ENCODE data around the gene WNT3A.

Gene WNT3A

DNA sequence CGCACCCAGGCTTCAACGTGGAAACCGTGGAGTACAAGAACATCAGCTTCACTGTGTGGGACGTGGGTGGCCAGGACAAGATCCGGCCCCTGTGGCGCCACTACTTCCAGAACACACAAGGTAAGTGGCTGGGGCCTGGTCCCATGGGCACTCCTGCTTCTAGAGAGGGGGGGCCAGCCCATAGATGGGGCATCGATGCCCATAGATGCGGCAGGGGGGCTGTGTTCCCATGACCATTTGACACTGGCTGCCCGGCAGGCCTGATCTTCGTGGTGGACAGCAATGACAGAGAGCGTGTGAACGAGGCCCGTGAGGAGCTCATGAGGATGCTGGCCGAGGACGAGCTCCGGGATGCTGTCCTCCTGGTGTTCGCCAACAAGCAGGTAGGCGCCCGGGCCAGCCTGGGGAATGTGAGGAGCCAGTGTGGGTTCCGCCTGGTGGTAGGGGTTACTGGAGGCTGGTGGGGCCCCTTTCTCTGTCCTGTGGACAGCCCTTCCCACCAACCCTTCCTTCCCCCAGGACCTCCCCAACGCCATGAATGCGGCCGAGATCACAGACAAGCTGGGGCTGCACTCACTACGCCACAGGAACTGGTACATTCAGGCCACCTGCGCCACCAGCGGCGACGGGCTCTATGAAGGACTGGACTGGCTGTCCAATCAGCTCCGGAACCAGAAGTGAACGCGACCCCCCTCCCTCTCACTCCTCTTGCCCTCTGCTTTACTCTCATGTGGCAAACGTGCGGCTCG is 90.7 kb downstream of the WNT3A start:
- in situ Hi-C loops (cut with MboI; ENCODE audit: low sequenced_read_pairs): no loop called here

DNA sequence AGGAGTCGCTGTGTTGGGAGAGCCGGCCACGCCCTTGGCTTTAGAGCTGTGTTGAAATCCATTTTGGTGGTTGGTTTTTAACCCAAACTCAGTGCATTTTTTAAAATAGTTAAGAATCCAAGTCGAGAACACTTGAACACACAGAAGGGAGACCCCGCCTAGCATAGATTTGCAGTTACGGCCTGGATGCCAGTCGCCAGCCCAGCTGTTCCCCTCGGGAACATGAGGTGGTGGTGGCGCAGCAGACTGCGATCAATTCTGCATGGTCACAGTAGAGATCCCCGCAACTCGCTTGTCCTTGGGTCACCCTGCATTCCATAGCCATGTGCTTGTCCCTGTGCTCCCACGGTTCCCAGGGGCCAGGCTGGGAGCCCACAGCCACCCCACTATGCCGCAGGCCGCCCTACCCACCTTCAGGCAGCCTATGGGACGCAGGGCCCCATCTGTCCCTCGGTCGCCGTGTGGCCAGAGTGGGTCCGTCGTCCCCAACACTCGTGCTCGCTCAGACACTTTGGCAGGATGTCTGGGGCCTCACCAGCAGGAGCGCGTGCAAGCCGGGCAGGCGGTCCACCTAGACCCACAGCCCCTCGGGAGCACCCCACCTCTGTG is 91.6 kb downstream of the WNT3A start:
- in situ Hi-C loops (cut with MboI; ENCODE audit: low sequenced_read_pairs): no loop called here

GRCh38 chr1:228099331-228099732 is 92.5 kb downstream of the WNT3A start:
- in situ Hi-C loops (cut with MboI; ENCODE audit: low sequenced_read_pairs): no loop called here

DNA sequence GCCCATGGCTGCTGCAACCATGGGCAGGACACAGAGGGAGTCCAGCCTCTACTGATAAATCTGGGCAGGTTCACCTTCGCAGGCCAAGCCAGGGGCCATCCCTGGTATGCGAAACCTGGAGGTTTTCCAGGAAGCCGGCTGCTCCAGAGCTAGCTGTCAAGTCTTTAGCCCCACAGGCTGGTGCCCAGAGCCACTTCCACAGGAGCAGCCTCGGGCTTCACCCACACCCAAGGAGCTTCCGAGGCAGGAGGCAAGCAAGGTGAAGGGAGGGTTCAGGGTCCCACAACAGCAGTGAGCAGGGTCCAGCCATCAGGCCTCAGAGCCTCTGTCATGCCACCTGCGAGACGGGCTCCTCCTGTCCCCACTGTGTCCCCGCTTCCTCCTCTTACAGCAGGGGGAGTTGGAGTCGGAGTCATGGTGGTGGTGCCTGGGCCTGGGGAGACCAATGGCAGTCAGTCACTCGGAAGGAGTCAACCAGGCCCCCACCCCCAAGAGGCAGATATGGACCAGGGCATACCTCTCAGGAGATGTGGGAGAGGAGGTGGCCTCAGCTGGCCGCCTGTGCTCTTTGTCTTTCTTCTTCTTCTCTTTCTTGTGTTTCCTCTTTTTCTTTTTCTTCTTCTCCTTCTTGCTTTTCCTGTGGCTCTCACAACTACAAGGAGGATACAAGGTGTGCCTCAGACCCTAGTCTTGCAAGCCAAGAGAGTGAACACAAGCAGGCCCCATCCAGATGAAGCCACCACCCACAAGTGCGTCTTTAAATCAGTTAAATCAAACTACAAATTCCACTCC is 94.2 kb downstream of the WNT3A start:
- in situ Hi-C loops (cut with MboI; ENCODE audit: low sequenced_read_pairs): no loop called here

GRCh38 chr1:228101614-228101993 is 94.8 kb downstream of the WNT3A start:
- in situ Hi-C loops (cut with MboI; ENCODE audit: low sequenced_read_pairs): no loop called here

DNA sequence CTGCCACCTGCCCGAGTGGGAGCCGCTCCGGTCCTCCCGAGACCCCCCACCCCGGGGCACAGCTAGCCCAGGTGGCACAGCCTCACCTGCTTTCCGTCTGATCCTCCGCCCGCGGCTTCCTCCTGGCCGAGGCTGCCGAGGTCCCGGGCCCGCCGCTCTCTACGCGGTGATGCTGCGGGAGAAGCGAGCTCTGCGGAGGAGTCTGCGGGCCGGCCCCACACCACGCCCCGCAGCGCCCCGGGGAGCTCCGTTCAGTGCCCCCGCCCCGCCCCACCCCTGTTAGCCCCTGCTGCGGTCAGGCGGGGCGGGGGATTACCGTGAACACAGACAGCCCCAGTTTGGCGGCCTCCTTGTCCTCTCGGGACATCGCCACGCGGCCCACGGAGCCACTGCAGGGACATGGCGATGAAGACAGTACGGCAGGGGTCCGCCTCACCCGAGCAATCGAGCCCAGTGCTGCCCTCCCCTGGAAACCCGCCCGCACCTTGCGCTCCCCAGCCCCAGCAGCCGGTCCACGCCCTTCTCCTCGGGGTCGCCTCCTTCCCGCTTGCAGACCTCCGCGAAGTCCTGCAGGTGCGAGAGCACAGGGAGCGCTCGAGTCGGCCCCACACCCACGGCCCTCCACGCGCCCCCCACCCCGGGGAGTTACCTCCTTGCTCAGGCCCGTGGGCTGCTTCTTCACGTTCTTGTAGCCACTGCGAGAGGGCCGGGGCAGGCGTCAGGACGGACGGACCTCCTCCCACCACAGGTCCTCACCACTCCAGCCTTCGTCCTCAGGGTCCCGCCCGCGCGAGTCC is 95.4 kb downstream of the WNT3A start:
- in situ Hi-C loops (cut with MboI; ENCODE audit: low sequenced_read_pairs): no loop called here

- in situ Hi-C loops (cut with MboI; ENCODE audit: low sequenced_read_pairs): no loop called here
These were observed 96.2 kb downstream of the WNT3A start, which contains the start of gene C1orf35 for GRCh38 chr1:228102791-228103620. C1orf35 (minus strand) TSS chr1:228103325; CDS start chr1:228103227, 98 bp downstream.

DNA sequence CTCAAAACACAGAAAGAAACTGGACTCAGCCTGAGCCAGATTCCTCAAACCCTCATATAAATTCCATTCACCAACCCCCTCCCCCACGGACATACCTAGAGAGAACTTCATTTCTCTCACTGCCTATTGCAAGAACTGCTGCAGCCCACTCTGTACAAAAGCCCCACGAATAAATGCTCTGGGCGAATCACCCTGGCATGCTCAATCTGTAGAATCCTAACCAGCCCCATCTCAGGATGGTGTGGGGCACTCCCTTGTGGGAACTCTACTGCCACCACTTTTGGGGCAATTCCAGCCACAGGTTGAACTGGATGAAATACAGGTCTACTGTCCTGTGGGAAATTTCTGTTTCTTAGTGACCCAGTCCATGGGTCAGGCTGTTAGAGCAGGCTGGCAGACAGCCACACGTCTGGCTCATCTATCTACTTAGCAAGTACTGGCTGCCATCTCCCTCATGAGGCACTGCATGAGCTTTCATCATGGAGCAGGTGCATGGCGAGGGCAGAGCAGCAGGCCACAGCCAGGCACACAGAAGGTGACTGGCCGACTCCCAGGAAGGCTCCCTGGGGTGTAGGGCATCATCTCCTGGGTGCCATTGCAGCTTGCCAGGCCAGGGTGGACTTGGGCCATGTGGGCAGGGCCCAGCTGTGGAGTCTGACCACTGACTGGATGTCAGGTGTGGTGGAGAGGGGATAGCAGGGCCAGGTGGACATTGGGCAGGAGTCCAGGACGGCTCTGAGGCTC is 97.9 kb downstream of the WNT3A start:
- in situ Hi-C loops (cut with MboI; ENCODE audit: low sequenced_read_pairs): no loop called here

DNA sequence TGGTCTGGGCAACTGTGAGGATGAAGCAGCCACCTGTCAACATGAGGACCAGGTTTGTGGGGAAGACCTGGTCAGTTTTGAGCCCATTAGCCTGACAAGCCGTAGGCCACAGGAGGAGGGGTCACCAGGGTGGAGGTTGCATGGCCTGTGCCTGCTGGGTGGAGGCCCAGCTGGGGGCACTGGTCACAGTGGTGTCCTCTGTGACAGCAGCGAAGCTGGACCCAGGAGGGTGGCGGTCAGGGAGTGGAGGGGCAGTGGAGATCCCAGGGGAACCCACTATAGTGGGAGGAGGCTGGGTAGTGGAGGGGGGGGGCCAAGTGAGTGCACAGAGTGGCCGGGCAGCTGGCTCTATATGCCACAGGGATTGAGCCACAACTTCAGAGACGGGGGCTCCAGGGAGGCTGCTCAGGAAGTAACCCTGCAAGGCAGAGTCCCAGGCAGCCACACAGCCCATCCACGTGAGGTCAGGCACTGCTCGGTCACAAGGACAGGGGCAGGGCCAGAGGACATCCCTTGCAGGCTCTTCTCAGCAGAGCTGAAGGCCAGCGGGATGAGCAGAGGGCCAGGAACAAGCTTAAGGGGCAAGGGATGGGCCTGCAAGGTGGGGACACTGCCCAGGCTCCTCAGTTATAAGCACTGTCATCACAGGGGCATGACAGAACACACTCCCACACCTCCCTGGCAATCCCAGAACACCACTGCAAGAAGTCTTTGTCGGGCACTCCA is 98.6 kb downstream of the WNT3A start:
- in situ Hi-C loops (cut with MboI; ENCODE audit: low sequenced_read_pairs): no loop called here

- in situ Hi-C loops (cut with MboI; ENCODE audit: low sequenced_read_pairs): no loop called here
These were observed 99.4 kb downstream of the WNT3A start for GRCh38 chr1:228105996-228106799.

- in situ Hi-C loops (cut with MboI; ENCODE audit: low sequenced_read_pairs): no loop called here
These were observed 99.9 kb downstream of the WNT3A start for GRCh38 chr1:228106800-228107054.

GRCh38 chr1:228107636-228108035 is 100.8 kb downstream of the WNT3A start:
- in situ Hi-C loops (cut with MboI; ENCODE audit: low sequenced_read_pairs): no loop called here

- in situ Hi-C loops (cut with MboI; ENCODE audit: low sequenced_read_pairs): no loop called here
These were observed 101.4 kb downstream of the WNT3A start for GRCh38 chr1:228108055-228108690.

DNA sequence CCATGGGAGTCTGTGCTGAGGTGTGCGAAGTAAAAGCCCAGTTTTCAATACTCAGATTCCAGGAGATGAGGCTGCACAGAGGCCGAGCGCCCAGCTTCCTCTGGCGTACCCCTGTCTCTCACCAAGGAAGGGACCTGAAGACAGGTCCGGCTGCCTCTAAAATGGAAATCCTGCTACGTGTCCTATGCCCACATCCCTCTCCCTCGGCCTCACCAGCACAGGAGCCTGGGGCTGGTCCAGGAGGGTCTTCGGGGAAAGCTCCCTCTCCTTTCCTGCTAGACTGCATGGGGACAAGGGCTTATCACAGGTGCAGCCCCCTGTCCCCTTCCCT is 101.9 kb downstream of the WNT3A start:
- in situ Hi-C loops (cut with MboI; ENCODE audit: low sequenced_read_pairs): no loop called here

DNA sequence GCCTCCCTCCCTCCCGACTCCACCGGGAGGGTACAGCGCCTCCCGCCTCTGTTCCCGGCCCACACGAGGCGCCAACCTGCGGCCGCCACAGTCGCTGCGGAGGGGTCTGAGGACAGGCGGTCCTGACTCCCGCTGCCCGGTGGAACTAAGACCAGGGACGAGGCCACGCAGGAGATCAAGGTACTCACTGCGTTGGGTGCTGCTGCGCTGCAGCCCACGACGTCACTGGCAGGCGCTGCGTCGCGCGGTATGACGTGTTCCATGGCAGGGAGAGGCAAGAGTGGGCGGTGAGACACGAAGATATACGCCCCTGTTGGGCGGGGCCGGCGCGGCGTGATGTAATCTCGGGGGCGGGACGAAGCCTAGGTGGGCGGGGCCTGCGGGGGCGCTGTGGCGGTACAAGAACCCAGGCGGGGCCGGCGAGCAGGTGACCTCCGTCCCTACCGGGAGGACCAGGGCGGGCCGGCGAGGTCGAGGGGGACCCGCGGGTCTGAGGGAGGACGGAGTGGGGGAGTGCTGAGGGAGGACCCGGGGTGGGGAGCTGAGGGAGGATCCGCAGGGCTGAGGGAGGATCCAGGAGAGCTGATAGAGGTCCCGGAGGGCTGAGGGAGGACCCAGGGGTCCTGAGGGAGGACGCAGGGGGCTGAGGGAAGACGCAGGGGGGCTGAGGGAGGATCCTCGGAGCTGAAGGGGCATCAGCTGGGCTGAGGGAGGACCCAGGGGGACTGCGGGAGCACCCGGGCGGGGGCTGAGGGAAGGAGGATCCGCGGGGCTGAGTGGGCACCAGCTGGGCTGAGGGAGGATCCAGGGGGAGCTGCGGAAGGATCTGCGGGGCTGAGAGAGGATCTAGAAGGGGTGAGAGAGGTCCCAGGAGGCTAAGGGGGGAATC is 102.5 kb downstream of the WNT3A start, which contains the start of gene MRPL55:
TSS of gene MRPL55 (minus strand) at position 227 of the 889 bp plus-strand sequence. CDS start 1,039 bp downstream, outside the sequence.
- in situ Hi-C loops (cut with MboI; ENCODE audit: low sequenced_read_pairs): no loop called here

DNA sequence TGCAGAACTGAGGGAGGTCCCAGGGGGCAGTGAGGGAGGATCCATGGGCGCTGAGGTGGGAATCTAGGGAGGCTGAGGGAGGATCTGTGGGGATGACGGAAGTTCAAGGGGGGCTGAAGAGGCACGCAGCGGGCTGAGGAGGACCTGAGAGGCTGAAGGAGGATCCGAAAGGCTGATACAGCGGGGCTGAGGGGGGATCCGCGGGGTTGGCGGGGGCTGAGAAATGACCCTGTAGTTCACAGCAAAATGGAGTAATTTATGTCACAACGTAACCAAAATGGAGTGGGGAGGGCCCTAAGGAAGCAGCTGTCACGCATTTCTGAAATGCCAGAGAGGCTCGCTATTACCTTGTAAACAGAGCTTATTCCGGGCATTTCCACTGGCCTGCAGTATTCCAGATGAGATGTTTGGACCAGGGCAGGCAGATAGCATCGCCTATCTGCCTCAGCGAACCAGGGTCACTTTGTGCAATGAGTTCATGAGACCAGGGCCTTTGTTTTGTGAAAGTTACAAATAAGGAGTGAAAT is 103.2 kb downstream of the WNT3A start:
- in situ Hi-C loops (cut with MboI; ENCODE audit: low sequenced_read_pairs): no loop called here

DNA sequence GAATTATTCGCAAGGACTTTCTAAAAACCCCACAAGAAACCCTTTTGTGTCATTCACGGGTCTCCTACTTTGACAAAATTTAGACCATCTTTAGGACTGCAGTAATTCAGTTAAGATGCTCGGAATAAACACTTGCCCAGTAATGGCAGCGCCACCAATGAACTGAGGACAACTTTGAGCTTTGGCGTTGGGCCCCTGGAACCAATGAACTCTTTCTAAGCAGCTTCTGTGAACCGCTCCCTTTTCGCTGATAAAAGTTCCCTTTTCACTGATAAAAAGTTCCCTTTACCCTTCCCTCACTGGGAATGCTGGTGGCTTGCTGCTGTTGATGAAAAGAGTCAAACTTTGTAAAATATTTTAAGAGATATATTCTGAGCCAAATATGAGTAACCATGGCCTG is 103.8 kb downstream of the WNT3A start:
- in situ Hi-C loops (cut with MboI; ENCODE audit: low sequenced_read_pairs): no loop called here
